WI38 (cell line): ENCODE results near the gene BPIFA2.

Experiments
- H3K4me3 ChIP-seq: 2 replicates; pipeline ENCODE4 v1.5.1; 2011; ENCODE audit warnings: low read depth, mild to moderate bottlenecking, control low read depth, low read length
- TF ChIP-seq, protein P1 (sequence below): IDR thresholded peaks from 2 replicates; pipeline ENCODE4 v1.5.1; 2012; ENCODE audit warnings: low read depth, mild to moderate bottlenecking, control low read depth, low read length

The BPIFA2 gene

GRCh38 chr20:33217052-33217451 lies 49.1 kb downstream of the BPIFA2 start, which contains the start of gene BPIFA3:
Gene BPIFA3, plus strand, starts transcription at chr20:33217352. Its CDS starts 185 bp downstream, at chr20:33217537.
- TF ChIP-seq, protein P1, sequence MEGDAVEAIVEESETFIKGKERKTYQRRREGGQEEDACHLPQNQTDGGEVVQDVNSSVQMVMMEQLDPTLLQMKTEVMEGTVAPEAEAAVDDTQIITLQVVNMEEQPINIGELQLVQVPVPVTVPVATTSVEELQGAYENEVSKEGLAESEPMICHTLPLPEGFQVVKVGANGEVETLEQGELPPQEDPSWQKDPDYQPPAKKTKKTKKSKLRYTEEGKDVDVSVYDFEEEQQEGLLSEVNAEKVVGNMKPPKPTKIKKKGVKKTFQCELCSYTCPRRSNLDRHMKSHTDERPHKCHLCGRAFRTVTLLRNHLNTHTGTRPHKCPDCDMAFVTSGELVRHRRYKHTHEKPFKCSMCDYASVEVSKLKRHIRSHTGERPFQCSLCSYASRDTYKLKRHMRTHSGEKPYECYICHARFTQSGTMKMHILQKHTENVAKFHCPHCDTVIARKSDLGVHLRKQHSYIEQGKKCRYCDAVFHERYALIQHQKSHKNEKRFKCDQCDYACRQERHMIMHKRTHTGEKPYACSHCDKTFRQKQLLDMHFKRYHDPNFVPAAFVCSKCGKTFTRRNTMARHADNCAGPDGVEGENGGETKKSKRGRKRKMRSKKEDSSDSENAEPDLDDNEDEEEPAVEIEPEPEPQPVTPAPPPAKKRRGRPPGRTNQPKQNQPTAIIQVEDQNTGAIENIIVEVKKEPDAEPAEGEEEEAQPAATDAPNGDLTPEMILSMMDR, result no peak
- no peak within 1 kb of the TSS for H3K4me3 ChIP-seq

DNA sequence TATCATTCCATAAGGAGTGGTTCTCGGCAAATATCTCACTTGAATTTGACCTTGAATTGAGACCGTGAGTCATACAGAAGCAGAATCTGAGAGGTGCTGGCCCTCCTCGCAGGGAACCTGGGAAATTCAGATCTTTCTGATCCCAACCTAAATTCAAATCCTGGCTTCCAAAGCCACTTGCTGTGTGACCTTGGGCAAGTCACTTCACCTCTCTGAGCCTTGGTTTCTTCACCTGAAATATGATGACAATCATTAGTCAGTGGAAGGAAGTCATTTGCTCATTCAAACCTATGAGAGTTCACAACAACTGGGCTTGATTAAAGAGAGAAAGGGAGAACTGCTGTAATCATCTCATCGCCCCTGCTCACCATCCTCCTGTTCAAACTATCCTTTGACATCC lies 56.4 kb downstream of the BPIFA2 start:
- H3K4me3 ChIP-seq, result no peak overlapping the region
- TF ChIP-seq, protein P1, result no peak

DNA sequence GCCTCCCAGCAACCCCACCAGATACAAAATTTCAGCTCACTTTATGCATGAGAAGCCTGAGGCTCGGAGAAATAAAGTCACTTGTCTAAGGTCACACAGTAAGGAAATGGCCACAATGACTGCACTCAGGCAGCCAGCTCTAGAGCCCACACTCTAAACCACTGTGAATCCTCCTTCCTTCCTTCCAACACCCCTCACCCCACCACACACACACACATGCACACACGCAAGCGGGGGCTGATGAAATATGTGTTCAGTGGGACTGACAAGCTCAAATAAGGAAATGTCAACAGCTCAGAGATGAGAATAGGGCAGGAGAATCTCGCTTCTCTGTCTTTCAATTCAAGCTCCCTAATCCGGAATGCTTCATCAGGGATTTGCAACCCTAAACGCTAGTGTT lies 61.9 kb downstream of the BPIFA2 start:
- no peak overlapping the region for H3K4me3 ChIP-seq
- TF ChIP-seq, protein P1, result no peak
